A549 (cell line): ENCODE measurements around the gene SOD2.

Source experiments
- CTCF ChIP-seq: fragments of >200 bp; sonication (Bioruptor Twin); formaldehyde crosslinking; IDR thresholded peaks from 3 replicates; pipeline ENCODE4 v1.5.1; 2016
- EP300 ChIP-seq, 2 experiments: fragments of >200 bp; sonication (Bioruptor Twin); formaldehyde crosslinking; IDR thresholded peaks; 2 replicates in 1 of 2; 3 replicates in 1 of 2; pipeline ENCODE4 v1.6.1; 2016 to 2017
- FOSL2 ChIP-seq, 2 experiments: fragments of 450-650 bp in 1 of 2; fragments of >200 bp in 1 of 2; sonication (Bioruptor Twin) in 1 of 2; formaldehyde crosslinking; IDR thresholded peaks; 2 replicates each; pipeline versions ENCODE4 v1.5.0 to v1.6.1; 2016 to 2020; ENCODE audit warnings: mild to moderate bottlenecking in 1 of 2, moderate library complexity in 1 of 2
- JUNB ChIP-seq: fragments of >200 bp; sonication (Bioruptor Twin); formaldehyde crosslinking; IDR thresholded peaks from 2 replicates; pipeline ENCODE4 v1.6.1; 2016
- NFE2L2 ChIP-seq: fragments of 150-350 bp; conservative IDR thresholded peaks from 2 replicates; pipeline ENCODE4 v1.6.1; 2014; ENCODE audit warnings: low read length
- POLR2A ChIP-seq: IDR thresholded peaks from 2 replicates; pipeline ENCODE4 v1.6.1; 2012; ENCODE audit warnings: mild to moderate bottlenecking, low read length
- RFX5 ChIP-seq: fragments of 450-650 bp; IDR thresholded peaks from 2 replicates; pipeline ENCODE4 v1.7.1; 2014; ENCODE audit warnings: antibody characterized with exemption, mild to moderate bottlenecking, moderate library complexity
- TP53 ChIP-seq: fragments of 250-450 bp; sonication (Bioruptor Pico); IDR thresholded peaks from 2 replicates; pipeline ENCODE4 v1.5.0; 2021; ENCODE audit warnings: mild to moderate bottlenecking, moderate library complexity

- TF ChIP-seq RFX5, result no peak
- no peak for TF ChIP-seq CTCF
- no peak for TF ChIP-seq TP53 (CRISPR knock-in tag)
- TF ChIP-seq JUNB, result no peak
- no peak for TF ChIP-seq FOSL2 (IDR thresholded peaks at IDR 0.05)
- no peak for TF ChIP-seq FOSL2 (CRISPR knock-in tag; IDR thresholded peaks at IDR 0.05)
- TF ChIP-seq POLR2A, result no peak
- TF ChIP-seq NFE2L2, result no peak
- no peak for TF ChIP-seq EP300 (IDR thresholded peaks at IDR 0.05)
These were observed 15.4 kb downstream of the SOD2 start for GRCh38 chr6:159677506-159678165.
